Loucy (cell line): ENCODE results near the gene SUMF2.

ENCODE experiments used
- H2AFZ ChIP-seq: fragments of 200-600 bp; sonication (generic); 2 replicates; pipeline ENCODE4 v1.6.0; 2016; ENCODE audit warnings: antibody characterized with exemption, mild to moderate bottlenecking, low read length, moderate library complexity
- H3F3A ChIP-seq: fragments of 200-600 bp; 2 replicates; pipeline ENCODE4 v1.6.0; 2016; ENCODE audit warnings: antibody characterized with exemption, low read depth, mild to moderate bottlenecking
- H3K27me3 ChIP-seq: fragments of 200-600 bp; sonication (generic); 2 replicates; pipeline ENCODE4 v1.6.1; 2014; ENCODE audit warnings: low read length, mild to moderate bottlenecking; ENCODE audit not compliant: insufficient read depth, poor library complexity, severe bottlenecking
- H3K36me3 ChIP-seq: fragments of 200-600 bp; sonication (generic); 2 replicates; pipeline ENCODE4 v1.6.1; 2016; ENCODE audit warnings: low read length; ENCODE audit not compliant: insufficient read depth
- H3K4me1 ChIP-seq: fragments of 200-600 bp; sonication (generic); 2 replicates; pipeline ENCODE4 v1.5.1; 2014; ENCODE audit warnings: low read length, mild to moderate bottlenecking; ENCODE audit not compliant: insufficient read depth, poor library complexity, severe bottlenecking
- H3K4me2 ChIP-seq: fragments of 200-600 bp; sonication (generic); 2 replicates; pipeline ENCODE4 v1.6.0; 2014; ENCODE audit warnings: antibody characterized with exemption, low read length, low read depth, mild to moderate bottlenecking; ENCODE audit not compliant: poor library complexity, severe bottlenecking
- H3K4me3 ChIP-seq: fragments of 200-600 bp; sonication (generic); 2 replicates; pipeline ENCODE4 v1.5.1; 2014; ENCODE audit warnings: low read length, mild to moderate bottlenecking, mixed read lengths; ENCODE audit not compliant: poor library complexity, severe bottlenecking
- H3K79me2 ChIP-seq: fragments of 200-600 bp; sonication (generic); 2 replicates; pipeline ENCODE4 v1.6.1; 2014; ENCODE audit warnings: low read length; ENCODE audit not compliant: insufficient read depth
- H3K9ac ChIP-seq: fragments of 200-600 bp; sonication (generic); 2 replicates; pipeline ENCODE4 v1.6.0; 2014; ENCODE audit warnings: mild to moderate bottlenecking, low read depth, low read length, moderate library complexity; ENCODE audit not compliant: poor library complexity, severe bottlenecking
- H3K9me2 ChIP-seq: fragments of 200-600 bp; sonication (generic); replicated peaks from 2 replicates; pipeline ENCODE4 v1.6.1; 2016; ENCODE audit warnings: low read depth, low read length, mixed read lengths
- H3K9me3 ChIP-seq: fragments of 200-600 bp; sonication (generic); 2 replicates; pipeline ENCODE4 v1.6.1; 2014; ENCODE audit warnings: mild to moderate bottlenecking, antibody characterized with exemption, low read length, low read depth; ENCODE audit not compliant: insufficient read depth
- H4K20me1 ChIP-seq: fragments of 200-600 bp; sonication (generic); 2 replicates; pipeline ENCODE4 v1.6.0; 2014; ENCODE audit warnings: antibody characterized with exemption, low read length, mild to moderate bottlenecking; ENCODE audit not compliant: insufficient read depth, poor library complexity, severe bottlenecking
- EZH2phosphoT487 ChIP-seq: fragments of 200-600 bp; IDR thresholded peaks from 2 replicates; pipeline ENCODE4 v1.6.1; 2018; ENCODE audit warnings: antibody characterized with exemption, mild to moderate bottlenecking, moderate library complexity, borderline replicate concordance
- TF ChIP-seq, protein P1 (sequence below): fragments of 200-600 bp; sonication (generic); conservative IDR thresholded peaks from 2 replicates; pipeline ENCODE4 v1.5.1; 2014; ENCODE audit warnings: mild to moderate bottlenecking, antibody characterized with exemption, low read length

SUMF2 gene

GRCh38 chr7:56105508-56105907 lies 41.4 kb downstream of the SUMF2 start:
- H3K9ac ChIP-seq: peak overlapping the region; percentile 98
- H2AFZ ChIP-seq: no peak overlapping the region
- no peaks in the 10 kb centered on the region for H3K9me2 ChIP-seq
- H4K20me1 ChIP-seq: peaks cover 38% of the 10 kb centered on the region
- 0 out of 2 replicates have a peak, but pooled peaks cover 3% of the 10 kb centered on the region for H3K9me3 ChIP-seq
- peak overlapping the region; percentile 93 for H3K4me3 ChIP-seq
- 0 out of 2 replicates have a peak, but pooled peaks cover 2% of the 10 kb centered on the region for H3F3A ChIP-seq
- no peak for TF ChIP-seq EZH2phosphoT487
- H3K36me3 ChIP-seq: peaks cover 37% of the 10 kb centered on the region
- H3K27me3 ChIP-seq: no peaks in the 10 kb centered on the region
- peaks cover 40% of the 10 kb centered on the region for H3K79me2 ChIP-seq
- peaks cover 23% of the 10 kb centered on the region for H3K4me1 ChIP-seq
- peak overlapping the region; percentile 97 for H3K4me2 ChIP-seq

GRCh38 chr7:56106108-56107073 lies 42.3 kb downstream of the SUMF2 start, which contains the start of gene CHCHD2:
TSS of gene CHCHD2 (minus strand) at chr7:56106476. CDS start at chr7:56106413, 63 bp downstream.
- Histone ChIP-seq H3K27me3 (no peaks in the 10 kb centered on the region), H3K4me1 (peaks cover 26% of the 10 kb centered on the region), H3K9me2 (no peaks in the 10 kb centered on the region), H4K20me1 (peaks cover 38% of the 10 kb centered on the region), H3F3A (0 out of 2 replicates have a peak, but pooled peaks cover 2% of the 10 kb centered on the region), H3K9ac (peak within 1 kb of the TSS; percentile 98), H3K36me3 (peaks cover 28% of the 10 kb centered on the region), H3K4me2 (peak within 1 kb of the TSS; percentile 97), H3K79me2 (peaks cover 40% of the 10 kb centered on the region), H2AFZ (peak within 1 kb of the TSS; percentile 78), H3K4me3 (peak within 1 kb of the TSS; percentile 93), H3K9me3 (0 out of 2 replicates have a peak, but pooled peaks cover 3% of the 10 kb centered on the region)
- TF ChIP-seq EZH2phosphoT487: no peak
- TF ChIP-seq, protein P1, sequence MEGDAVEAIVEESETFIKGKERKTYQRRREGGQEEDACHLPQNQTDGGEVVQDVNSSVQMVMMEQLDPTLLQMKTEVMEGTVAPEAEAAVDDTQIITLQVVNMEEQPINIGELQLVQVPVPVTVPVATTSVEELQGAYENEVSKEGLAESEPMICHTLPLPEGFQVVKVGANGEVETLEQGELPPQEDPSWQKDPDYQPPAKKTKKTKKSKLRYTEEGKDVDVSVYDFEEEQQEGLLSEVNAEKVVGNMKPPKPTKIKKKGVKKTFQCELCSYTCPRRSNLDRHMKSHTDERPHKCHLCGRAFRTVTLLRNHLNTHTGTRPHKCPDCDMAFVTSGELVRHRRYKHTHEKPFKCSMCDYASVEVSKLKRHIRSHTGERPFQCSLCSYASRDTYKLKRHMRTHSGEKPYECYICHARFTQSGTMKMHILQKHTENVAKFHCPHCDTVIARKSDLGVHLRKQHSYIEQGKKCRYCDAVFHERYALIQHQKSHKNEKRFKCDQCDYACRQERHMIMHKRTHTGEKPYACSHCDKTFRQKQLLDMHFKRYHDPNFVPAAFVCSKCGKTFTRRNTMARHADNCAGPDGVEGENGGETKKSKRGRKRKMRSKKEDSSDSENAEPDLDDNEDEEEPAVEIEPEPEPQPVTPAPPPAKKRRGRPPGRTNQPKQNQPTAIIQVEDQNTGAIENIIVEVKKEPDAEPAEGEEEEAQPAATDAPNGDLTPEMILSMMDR: no peak

GRCh38 chr7:56107954-56108258 lies 43.8 kb downstream of the SUMF2 start:
- Histone ChIP-seq H3K27me3 (no peaks in the 10 kb centered on the region), H3K4me2 (peak overlapping the region; percentile 82), H4K20me1 (peaks cover 33% of the 10 kb centered on the region), H3K9me3 (0 out of 2 replicates have a peak, but pooled peaks cover 3% of the 10 kb centered on the region), H3K4me1 (peaks cover 26% of the 10 kb centered on the region), H3F3A (0 out of 2 replicates have a peak, but pooled peaks cover 2% of the 10 kb centered on the region), H3K9me2 (no peaks in the 10 kb centered on the region), H3K4me3 (peak overlapping the region; percentile 93), H2AFZ (no peak overlapping the region), H3K36me3 (peaks cover 14% of the 10 kb centered on the region), H3K79me2 (peaks cover 34% of the 10 kb centered on the region), H3K9ac (no peak overlapping the region)
- TF ChIP-seq, protein P1: no peak
- TF ChIP-seq EZH2phosphoT487: no peak
